GM11168 (cell line): Measurements from ENCODE around the gene DRC7.

ENCODE experiments used
- in situ Hi-C: fragments of 300-500 bp; cut with MboI; formaldehyde crosslinking; loops from one replicate; pipeline ENCODE4 v1.12.0; 2022; ENCODE audit warnings: low sequenced_read_pairs; ENCODE audit not compliant: unreplicated experiment

Gene DRC7

GRCh38 chr16:57757883-57758282 is 63.3 kb downstream of the DRC7 start:
- in situ Hi-C loops, result loop anchor here (10.0 kb wide), 1 partner anchor 137 kb away; no protein-coding TSS in a partner anchor

GRCh38 chr16:57758331-57759117 is 63.9 kb downstream of the DRC7 start:
- in situ Hi-C loops, result loop anchor here (10.0 kb wide), 1 partner anchor 136 kb away; no protein-coding TSS in a partner anchor

DNA sequence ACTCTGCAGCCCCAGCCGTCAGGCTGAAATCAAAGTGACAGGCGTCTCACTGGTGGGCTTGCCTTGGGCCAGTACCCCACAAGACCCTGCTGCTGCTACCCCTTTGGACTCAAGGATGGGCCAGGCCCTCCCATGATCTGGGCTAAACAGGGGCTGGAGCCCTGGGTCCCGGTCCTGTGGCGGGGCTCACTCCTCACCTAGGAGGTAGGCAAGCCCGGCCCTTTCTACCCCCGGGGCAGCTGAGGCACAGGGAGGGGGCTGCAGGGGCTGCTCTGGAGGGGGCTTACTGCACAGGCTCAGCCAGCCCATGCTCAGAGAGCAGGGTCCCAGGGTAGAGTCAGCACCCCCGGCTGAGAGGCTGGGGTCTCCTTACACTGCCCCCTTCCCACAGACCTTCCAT is 64.5 kb downstream of the DRC7 start:
- in situ Hi-C loops, result loop anchor here (10.0 kb wide), 1 partner anchor 136 kb away; no protein-coding TSS in a partner anchor

- in situ Hi-C loops, result loop anchor here (10.0 kb wide), 1 partner anchor 135 kb away; no protein-coding TSS in a partner anchor
Observed at GRCh38 chr16:57759541-57760356, 65.1 kb downstream of the DRC7 start.

- in situ Hi-C loops, result no loop called here
Observed at GRCh38 chr16:57760357-57761160, 66.0 kb downstream of the DRC7 start.

DNA sequence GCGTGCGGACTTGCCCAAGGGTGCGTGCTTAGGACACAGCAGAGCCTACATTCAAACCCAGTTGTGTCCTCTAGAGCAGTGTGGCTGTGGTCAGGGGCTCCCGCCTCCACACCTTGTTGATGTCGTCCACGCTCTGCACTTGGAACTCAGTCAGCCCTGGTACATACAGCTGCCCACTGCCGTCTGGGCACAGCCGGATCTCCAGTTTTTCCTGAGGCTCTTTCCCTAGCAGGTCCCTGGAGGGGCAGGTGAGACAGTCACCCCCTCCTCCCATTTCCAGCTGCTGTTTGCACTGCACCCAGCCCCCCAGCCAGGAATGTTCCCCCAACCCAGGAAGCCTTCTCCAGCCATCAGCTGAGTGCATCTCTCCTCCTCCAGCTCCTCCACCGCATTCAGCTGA is 66.7 kb downstream of the DRC7 start:
- in situ Hi-C loops, result no loop called here

DNA sequence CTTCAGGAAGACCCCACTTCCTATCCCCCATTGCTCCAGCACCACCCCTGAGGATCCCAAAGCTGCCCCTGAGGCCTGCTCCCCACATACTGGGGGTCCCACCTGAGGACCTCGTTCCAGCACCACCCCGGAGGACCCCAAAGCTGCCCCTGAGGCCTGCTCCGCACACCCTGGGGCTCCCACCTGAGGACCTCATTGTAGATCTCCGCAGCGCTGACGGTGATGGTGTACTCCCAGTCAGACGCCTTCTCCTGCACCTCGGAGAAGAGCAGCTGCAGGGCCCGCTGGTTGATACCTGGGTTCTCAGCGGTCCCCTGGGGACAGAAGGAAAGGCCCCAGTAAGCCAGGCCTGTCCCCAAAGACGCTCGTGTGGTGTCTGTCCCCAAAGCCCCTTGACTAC is 67.4 kb downstream of the DRC7 start:
- in situ Hi-C loops, result no loop called here

DNA sequence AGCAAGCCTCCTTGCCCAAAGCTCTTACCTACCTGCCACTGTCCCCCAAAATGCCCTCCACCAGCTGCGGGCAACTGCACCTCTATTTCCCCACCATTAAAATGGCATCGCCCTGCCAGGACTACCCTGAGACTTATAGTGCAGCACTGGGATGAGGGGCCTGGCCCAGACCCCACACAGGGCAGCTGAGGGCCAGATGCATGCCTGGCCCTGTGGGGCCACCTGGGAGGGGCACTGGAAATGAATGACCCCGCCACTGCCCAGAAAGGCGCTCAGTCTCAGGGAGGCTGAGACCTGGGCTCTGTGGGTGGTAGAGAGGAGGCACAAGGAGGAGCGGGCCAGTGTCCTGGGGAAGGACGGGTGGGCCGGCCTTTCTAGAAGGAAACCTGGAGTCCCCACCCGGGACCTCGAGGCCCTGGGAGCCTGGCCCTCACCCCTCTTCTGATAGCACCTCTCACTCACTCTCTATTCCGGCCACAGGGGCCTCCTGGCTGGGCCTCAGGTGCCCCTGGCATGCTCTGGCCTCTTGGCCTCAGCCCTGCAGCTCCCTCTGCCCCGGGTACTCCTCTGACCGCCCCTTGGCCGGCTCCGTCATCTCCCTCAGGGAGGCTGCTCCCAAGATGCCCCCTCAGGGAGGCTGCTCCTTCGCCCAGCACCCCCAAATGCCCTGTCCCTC is 67.9 kb downstream of the DRC7 start:
- in situ Hi-C loops, result no loop called here

- in situ Hi-C loops, result no loop called here
Observed at GRCh38 chr16:57763285-57764005, 68.8 kb downstream of the DRC7 start.

DNA sequence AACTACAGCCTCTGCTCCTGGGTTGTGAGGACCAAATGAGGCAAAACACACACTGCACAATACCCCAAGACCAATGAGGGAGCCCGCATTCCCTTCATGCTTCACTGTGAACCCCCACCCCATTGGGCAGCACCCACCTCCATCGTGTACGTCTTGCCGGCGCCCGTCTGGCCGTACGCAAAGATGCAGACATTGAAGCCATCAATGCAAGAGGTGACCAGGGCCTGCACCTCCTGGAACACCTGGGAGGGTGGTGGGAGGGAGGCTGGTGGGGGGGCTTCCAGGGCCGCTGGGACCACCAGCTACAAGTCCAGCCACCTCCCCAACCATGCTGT is 69.4 kb downstream of the DRC7 start:
- in situ Hi-C loops, result no loop called here

DNA sequence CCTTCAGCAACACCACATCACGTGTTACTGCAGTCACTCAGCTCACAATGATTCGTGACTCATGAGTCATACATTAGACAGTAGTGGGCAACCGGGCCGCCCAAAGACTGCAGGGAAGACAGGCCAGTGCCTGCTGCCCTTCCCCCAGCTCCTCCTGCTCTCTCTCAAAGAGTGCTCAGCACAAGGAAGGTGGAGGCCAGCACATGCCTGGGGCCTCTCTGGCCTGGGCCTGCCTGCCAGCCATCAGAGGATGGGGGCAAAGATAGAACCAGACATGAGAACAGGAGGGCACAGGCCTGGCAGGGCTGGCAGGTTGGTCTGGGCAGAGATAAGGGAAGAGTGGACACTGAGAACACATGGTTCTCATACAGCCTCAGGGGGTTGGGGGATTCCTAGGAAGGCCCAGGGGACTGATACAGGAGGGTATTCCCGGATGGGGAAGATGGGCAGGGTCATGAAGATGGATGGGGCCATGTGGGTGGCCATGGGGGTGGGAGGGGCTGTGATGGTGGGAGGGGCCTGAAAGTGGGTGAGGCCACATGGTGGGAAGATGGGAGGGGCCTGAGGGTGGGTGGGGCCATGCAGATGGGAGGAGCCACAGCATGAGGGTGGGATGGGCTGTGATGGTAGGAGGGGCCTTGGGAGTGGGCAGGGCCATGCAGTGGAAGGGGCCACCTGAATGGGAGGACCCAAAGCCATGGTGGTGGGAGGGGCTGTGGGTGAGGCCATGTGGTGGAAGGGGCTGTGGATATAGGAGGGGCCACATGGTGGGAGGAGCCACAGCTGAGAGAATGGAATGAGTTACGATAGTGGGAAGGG is 69.9 kb downstream of the DRC7 start:
- in situ Hi-C loops, result no loop called here

DNA sequence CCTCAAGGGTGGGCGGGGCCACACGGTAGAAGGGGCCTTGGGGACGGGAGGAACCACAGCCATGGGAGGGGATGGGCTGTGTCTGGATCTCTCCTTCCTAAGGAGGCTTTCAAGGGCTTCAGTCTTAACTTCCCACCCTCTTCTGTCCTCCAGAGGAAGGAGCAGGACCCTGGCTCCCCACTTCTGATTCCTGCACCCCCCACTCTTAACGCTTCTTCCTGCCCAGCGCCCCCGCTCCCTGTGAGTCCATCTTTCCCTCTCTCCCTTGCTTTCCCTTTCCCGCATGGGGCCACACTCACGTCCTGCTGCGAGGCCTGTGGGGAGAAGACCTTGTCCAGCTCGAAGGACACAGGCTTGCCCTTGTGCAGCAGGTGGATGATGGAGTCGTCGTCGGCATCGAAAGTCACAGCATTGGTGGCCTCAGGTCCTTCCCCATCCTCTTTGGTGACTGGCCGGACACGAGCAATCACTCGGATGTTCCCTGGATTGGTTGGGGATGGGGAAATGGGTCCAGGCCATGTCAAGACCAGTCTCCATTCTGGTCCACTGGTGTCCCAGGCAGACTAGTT is 70.6 kb downstream of the DRC7 start:
- in situ Hi-C loops, result no loop called here

DNA sequence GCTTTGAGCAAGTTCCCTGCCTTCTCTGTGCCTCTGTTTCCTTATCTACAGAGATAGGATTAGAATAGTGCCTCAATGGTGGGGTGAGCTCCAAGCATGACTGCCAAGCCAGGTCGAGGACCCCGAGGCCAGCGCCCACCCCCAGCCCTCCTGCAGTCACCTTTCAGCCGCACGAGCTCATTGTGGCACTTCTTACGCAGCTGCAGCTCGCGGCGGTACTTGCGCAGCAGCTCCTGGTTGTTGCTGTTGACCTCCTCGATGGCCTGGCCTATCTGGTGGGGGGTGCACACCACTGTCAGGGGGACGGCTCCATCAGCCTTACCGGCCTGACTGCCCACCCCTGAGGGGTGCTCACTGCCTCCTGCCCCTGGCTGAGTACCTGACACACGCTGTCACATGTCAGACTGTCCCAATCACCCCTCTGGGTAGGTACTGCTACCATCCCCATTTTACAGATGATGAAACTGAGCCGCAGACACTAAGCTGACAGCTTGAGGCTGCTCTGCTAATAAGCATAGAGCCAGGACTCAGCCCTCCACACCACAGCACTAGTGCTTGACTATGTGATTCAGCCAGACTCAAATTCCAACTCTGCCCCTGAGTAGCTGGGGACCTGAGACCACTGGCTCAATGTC is 72.2 kb downstream of the DRC7 start:
- in situ Hi-C loops, result no loop called here

GRCh38 chr16:57769541-57770145 is 75.0 kb downstream of the DRC7 start:
- in situ Hi-C loops, result no loop called here

- in situ Hi-C loops, result no loop called here
Observed at GRCh38 chr16:57770361-57770760, 75.8 kb downstream of the DRC7 start.

GRCh38 chr16:57771141-57771785 is 76.7 kb downstream of the DRC7 start:
- in situ Hi-C loops, result no loop called here

DNA sequence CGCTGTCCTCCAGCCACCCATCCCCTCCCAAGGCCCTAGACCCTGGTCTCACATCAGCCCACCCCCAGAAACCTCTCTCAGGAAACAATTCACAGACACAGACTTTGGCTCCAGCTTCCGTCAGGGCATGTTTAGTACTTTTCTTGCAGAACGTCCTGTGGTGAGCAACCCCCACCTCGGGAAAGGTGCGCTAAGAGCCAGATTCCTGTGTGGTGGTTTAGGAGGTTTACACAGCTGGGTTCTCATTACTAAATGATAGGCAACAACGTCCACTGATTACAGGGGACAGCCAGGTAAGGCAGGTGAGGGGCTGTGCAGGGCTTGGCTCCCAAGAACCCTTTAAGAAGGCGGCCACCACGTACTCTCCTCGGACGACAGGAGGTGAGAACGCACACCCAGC is 78.4 kb downstream of the DRC7 start:
- in situ Hi-C loops, result no loop called here
